Measurements from ENCODE around the gene AP1S1.
"Not testable (repeated sequence)": the region's sequence is repeated elsewhere in the genome, so short reads cannot be mapped to it uniquely, and the experiment has no call there.

AP1S1 gene

DNA sequence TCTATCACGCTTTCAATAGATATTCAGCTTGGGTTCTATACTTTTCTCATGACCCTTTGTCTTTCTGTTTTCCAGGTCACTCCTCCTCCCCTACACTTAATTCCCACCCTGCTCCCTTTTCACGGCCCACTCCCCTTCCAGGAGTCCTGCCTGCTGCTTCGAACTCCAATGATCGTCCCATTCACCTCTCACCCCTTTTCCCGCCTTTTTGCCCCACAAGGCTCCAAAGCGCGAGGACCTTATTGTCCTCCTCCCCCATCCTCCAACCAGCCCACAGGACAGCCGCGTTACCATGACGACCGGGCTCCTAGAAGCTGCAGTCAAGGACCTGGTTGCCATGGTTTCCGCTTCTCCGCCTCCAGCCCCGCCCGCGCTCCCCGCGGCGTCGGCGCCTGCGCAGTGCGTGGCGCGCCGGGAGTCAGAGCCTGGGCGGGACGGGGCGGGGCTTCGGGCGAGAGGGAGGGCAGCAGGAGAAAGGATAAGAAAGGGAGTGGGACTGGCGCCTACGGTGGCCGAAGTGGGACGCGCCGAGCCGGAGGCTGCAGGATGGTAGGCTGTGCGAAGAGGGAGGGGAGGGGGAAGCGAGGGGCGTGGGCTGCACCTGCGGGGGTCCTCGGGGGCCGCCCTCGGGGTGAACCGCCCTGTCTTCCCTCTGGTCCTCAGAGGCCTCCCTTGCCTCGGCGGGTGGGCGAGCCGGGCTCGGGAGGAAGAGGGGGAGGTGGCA, at the start of gene AP1S1:
TSS of gene AP1S1 (plus strand) at position 508 of the 724 bp plus-strand sequence. CDS start at position 547, 39 bp downstream.
- DNase-seq (ENCODE audit: low read depth in 2 of 2): peak; percentile 93 to 94

DNA sequence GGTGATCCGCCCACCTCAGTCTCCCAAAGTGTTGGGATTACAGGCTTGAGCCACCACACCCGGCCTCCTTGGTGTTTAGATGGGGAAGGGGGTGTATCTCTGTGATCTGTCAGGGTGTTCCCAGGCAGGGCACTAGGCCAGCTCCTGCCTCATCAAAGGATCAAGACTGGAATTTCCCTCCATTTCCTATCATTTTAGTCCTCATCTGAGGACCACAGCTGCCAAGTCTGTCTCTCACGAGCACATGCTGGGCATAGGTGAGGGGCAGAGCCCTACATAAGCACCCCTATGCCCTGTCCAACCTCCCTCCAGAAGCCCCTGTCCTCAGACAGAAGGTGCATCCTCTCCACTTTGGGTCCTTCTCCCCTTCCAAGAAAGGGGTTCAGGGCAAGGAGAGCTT, 49.5 kb upstream of the AP1S1 start:
- DNase-seq (ENCODE audit: low read depth in 2 of 2): no peak

DNA sequence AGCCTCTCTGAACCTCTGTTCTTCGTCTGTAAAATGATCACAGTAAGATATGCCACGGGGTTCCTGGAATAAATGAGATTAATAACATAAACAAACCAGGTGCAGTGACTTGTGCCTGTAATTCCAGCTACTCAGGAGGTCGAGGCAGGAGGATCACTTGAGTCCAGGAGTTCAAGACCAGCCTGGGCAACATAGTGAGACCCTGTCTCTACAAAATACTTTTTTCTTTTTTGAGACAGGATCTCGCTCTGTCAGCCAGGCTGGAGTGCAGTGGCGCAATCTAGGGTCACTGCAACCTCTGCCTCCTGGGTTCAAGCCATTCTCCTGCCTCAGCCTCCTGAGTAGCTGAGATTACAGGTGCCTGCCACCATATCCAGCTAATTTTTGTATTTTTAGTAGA, 49.0 kb upstream of the AP1S1 start:
- not testable (repeated sequence) for DNase-seq (ENCODE audit: low read depth in 2 of 2)

DNA sequence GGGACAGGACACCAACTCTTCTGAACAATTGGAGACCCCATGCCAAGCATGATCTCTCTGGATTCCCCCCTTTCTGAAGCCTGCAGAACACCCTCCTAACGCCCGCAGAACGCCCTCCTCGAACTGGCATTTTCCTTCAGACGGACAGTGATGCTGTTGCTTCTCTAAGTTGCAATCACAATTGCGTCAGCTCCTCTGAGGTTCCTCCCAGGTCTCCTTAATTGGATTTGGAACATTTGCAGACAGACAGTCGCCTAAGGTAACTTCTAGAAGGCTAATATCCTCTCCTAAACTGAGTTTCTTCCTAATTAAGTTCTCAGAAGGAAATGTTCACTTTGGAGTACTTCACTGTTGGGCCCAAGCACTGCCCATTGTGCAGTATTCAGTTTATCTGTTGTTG, 47.9 kb upstream of the AP1S1 start:
- no peak for DNase-seq (ENCODE audit: low read depth in 2 of 2)

DNA sequence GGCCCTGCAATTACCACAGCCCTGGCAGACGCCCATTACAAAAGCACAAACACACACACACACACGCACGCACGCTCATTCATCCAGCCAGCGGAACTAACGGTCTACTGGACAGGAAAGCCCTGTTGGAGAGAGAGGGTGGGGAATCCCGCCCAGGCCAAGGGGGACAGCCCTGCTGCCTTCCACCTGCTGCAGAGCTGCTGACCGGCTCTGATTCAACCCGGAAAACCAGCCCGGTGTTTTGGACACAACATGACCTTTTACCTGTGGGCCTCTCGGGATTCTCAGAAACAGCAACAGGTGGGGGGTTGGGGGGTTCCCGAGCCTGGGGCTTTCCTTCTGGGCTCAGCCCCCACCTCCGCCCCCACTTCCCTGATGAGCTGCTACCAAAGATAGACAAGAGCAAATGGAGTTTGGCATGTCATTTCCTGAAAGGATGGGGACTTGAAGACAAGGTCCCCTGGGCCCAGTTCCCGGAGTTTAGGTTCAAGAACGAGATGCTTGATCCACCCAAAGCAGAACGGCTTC, 45.9 kb upstream of the AP1S1 start:
- DNase-seq (ENCODE audit: low read depth in 2 of 2): no peak

DNA sequence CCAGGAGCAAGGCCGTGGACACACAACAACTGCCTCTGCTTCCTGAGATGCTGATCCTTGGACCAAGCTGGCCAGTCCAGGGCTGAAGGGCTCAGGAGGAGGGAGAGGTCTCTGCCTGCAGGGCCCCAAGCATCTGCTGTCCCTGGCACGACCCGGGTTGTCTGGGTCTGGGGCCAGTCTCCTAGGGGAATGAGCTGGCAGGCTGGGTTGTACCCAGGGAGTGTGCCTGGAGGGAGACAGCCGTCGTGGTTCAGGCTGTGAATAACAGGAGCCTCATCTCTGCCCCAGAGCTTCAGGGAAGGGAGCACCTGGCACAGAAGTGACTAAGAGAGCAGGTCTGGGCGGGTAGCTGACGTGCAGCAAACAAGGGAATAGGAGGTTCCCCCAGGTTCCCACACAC, 45.3 kb upstream of the AP1S1 start:
- DNase-seq (ENCODE audit: low read depth in 2 of 2): no peak

DNA sequence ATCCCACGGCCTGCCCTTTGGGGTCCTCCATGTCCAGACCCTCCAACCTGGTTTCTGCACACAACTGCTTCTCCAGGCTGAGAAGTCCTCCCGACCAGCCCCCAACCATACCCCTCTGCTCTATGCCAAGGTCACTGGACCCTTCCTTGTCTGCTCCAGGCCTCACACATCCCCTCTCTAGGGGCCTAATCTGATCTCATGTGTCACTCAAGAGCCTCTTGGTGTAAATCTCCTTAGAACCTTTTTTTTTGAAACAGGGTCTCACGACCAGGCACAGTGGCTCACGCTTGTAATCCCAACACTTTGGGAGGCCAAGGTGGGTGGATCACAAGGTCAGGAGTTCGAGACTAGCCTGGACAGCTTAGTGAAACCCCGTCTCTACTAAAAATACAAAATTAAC, 44.9 kb upstream of the AP1S1 start:
- DNase-seq (ENCODE audit: low read depth in 2 of 2): no peak

DNA sequence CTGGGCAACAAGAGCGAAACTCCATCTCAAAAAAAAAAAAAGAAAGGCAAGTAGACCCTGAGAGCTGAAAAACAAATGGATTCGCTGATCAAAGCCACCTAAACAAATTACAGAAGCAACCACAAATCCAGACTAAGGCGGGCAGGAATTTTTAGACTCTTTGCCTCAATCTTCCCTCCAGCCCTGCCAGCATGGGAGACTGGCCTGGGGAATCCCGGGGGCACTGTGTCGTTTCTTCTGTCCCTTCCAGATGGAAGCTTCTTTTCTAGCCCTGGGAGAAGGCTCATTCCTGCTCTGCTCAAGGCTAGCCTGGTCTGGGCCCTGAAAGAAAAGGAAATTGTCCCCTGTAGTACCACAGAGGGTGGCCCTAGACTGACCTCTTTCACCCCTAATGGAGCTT, 43.0 kb upstream of the AP1S1 start:
- no peak for DNase-seq (ENCODE audit: low read depth in 2 of 2)

DNA sequence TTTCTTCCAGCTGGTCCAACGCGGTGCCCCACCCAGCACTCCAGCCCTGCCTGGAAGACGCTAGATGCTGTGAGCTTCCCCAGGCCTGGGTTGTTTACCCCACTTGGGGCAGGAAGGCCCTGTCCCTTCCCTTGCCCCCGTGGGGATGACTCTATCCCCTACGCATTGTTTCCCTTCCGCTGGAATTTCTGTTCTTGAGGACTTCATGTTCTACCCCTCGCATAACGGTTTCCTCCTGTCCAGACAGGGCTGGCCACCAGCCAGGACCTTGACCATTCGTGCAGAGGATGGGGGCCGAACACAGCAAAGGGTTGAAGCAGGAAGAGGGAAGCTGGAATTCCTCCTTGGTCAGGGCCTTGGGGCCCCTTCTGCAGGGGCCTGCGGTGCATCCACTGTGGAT, 42.0 kb upstream of the AP1S1 start:
- DNase-seq (ENCODE audit: low read depth in 2 of 2): no peak

DNA sequence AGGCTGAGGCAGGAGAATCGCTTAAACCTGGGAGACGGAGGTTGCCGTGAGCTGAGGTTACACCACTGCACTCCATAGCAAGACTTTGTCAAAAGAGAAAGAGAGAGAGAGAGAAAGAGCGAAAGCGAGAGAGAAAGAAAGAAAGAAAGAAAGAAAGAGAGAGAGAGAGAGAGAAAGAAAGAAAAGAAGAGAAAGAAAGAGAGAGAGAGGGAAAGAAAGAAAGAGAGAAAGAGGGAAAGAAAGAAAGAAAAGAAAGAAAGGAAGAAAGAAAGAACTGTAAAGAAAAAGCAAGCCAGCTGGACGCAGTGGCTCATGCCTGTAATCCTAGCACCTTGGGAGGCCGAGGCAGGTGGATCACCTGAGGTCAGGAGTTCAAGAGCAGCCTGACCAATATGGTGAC, 41.1 kb upstream of the AP1S1 start:
- DNase-seq (ENCODE audit: low read depth in 2 of 2): not testable (repeated sequence)

DNA sequence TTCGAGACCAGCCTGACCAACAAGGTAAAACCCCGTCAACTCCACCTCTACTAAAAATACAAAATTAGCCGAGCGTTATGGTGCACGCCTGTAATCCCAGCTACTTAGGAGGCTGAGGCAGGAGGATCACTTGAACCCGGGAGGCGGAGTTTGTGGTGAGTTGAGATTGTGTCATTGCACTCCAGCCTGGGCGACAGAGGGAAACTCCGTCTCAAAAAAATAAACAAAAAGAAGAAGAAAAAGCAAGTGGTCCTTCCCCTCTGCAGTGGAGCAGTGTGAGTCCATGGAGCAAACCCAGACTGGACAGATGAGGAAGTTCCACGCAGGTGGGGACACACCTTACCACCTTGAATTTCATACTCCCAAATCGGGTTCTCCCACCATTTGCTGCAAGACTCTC, 40.4 kb upstream of the AP1S1 start:
- DNase-seq (ENCODE audit: low read depth in 2 of 2): no peak

DNA sequence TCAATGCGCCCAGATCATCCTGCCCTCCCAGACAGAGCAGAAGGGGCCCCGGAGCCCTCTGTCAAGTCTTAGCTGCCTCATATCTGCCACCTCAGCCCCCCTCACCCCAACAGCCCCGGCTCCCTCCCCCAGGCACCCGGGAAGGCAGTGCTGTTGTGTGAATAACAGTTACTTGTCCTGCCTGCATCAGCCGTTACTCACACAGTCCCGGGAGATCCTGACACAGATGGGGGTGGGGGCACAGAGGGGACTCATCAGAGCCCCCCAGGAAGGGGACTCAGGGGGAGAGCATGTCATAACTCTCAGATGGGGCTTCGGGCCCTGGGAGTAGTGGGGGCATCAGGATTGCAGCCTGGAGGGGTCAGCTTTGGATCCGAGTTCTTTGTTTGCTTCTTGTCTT, 39.8 kb upstream of the AP1S1 start:
- no peak for DNase-seq (ENCODE audit: low read depth in 2 of 2)

DNA sequence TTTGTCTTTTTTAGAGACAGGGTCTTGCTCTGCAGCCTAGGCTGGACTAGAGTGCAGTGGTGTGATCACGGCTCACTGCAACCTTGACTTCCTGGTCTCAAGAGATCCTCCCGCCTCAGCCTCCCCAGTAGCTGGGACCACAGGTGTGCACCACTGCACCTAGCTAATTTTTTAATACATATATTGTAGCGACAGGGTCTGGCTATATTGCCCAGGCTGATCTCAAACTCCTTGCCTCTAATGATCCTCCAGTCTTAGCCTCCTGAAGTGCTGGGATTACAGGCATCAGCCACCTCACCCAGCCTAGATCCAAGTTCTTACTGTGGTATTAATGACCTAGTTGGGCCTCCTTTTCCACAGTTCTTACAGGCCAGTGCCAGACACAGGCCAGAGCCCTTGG, 39.1 kb upstream of the AP1S1 start:
- no peak for DNase-seq (ENCODE audit: low read depth in 2 of 2)

DNA sequence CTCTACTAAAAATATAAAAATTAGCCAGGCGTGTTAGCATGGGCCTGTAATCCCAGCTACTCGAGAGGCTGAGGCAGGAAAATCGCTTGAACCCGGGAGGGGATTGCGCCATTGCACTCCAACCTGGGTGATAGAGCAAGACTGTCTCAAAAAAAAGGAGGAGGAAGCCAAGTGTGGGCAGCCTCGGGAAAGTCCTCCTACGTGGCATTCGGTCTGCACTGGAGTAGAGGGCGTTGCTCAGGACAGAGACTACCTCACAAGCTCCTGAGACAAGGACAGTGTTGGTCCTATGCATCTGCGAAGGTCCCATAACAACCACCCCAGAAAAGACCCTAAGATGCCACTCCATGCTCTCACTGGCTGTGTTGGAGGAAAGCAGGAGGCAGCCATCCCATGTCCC, 37.4 kb upstream of the AP1S1 start:
- DNase-seq (ENCODE audit: low read depth in 2 of 2): no peak

DNA sequence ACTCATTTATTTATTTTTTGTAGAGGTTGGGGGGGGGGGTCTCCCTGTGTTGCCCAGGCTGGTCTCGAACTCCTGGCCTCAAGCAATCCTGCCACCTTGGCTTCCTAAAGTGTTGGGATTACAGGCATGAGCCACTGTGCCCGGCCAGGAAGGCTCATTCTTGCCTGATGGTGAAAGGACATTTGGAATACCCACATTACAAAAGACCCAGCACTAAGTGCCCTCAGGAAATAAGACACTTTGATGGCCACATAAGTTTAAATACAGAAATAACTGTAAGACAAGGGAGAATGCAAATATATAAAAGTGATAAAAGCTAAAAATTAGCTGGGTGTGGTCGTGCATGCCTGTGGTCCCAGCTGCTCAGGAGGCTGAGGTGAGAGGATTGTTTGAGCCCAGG, 35.4 kb upstream of the AP1S1 start:
- no peak for DNase-seq (ENCODE audit: low read depth in 2 of 2)

DNA sequence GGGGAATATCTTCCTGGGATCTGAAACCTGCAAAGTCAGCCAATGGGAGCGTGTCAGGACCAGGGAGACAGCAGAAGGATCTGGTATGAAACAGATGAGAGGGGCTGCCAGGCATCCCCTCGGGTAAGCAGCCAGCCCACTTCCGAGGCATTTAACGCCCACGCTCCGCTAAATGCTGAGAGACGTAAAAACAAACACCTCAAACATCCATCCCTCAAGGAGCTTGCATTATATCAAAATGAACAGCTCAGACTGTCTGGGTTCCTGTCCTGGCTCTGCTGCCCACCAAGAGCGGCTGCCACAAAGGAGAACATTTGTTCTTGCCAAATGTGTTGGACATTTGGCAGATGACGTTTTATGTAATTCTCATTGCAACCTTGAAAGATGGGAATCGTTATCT, 34.4 kb upstream of the AP1S1 start:
- DNase-seq (ENCODE audit: low read depth in 2 of 2): no peak

DNA sequence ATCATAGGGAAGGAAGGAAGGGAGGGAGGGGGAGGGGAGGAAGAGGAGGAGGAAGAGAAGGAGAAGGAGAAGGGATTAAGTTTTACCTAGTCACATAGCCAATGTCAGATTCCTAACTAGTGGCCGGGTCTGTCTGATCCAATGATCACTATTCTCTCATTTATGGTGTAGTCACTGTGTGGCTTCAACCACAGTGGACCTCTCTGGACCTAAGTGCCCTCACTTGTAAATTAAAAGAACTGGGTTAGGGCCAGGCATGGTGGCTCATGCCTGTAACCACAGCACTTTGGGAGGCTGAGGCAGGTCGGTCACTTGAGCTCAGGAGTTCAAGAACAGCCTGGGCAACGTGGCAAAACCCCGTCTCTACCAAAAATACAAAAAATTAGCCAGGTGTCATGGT, 34.0 kb upstream of the AP1S1 start:
- no peak for DNase-seq (ENCODE audit: low read depth in 2 of 2)

DNA sequence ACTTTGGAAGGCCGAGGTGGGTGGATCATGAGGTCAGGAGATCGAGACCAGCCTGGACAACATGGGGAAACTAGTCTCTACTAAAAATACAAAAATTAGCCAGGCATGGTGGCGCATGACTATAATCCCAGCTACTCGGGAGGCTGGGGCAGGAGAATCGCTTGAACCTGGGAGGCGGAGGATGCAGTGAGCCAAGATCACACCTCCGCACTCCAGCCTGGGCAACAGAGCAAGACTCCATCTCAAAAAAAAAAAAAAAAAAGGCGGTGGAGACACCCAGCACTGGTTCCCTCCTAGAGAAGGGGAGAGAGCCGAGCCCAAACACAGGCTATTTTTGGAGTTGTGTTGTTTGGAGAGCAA, 32.7 kb upstream of the AP1S1 start:
- not testable (repeated sequence) for DNase-seq (ENCODE audit: low read depth in 2 of 2)

DNA sequence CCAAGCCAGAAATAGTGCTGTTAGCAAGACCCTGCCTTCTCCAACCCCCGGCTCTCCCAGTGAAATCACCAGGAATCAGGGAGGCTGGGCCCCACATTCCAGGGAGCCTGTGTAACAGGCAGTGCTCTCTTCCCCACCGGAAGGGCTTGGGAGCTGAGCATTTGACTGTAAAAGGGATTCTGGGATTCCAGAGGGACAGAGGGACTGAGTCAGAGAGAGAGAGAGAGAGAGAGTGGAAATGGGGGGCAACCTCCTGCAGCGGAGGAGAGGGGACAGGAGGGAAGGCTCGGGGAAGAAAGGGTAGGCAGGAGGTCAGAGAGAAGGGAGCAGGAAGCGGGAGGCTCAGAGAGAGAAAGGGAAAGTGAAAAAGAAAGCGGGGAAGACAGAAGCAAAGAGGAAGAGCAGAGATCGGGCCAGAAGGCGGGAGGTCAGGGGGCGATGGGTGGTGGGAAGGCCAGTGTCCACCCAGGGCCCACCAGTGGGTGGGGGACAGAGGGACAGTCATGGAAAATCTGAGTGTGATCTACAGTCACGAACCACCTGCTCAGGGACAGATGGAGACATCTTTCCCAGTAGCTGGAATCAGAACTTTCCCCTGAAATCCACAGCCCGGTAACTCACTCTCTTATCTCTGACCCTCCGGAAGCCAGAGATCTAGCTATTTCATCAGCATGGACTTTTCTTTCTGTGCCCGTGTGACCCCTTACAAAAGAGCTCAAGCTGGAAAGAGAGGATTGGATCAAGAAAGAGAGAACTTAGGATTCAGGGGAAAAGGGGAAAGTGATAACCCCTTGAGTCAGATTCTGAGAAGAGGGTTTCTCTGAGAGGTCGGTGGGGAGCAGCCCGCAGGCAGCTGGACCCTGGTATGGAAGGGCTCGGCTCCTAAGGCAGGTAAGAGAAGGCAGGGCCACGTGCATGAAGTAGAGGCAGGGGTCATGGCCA, 32.0 kb upstream of the AP1S1 start:
- no peak for DNase-seq (ENCODE audit: low read depth in 2 of 2)

DNA sequence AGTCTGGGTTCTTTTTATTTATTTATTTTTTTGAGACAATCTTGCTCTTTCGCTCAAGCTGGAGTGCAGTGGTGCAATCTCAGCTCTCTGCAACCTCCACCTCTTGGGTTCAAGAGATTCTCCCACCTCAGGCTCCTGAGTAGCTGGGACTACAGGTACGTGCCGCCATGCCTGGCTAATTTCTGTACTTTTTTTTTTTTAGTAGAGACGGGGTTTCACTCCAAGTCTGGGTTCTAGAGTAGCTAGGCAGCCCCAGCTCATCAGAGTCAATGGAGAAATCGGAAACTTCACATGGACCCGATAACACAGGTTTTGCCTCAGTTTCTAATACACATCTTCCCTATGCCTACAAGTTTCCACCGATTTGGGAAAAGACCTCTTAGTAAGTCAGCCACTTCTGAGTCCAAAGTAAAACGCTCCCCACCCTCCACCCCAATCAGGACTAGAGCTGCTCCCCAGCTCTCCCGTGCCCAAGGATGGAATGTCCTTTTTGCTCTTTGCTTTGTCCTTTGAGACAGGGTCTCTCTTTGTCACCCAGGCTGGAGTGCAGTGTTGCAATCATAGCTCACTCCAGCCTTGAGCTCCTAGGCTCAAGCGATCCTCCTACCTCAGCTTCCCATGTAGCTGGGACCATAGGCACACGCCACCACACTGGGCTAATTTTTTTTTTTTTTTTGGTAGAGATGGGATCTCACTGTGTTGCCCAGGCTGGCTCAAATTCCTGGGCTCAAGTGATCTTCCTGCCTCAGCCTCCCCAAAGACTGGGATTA, 31.2 kb upstream of the AP1S1 start:
- no peak for DNase-seq (ENCODE audit: low read depth in 2 of 2)

DNA sequence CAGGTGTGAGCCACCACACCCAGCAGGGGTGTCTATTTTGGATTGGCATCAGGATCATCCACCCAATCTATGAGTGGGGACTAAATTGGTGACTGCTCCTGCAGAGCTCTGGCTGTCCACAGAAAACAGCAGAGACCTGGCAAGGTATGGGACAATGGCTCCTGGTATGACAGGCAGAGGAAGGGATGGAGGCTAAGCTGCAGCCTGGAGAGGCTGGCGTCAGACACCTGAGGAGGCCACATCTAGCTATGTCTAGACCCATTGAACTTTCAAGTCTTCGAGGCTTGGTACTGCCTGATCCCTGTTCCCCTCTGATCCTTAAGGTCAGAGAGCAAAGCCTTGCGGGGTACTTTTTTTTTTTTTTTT, 30.6 kb upstream of the AP1S1 start:
- no peak for DNase-seq (ENCODE audit: low read depth in 2 of 2)

DNA sequence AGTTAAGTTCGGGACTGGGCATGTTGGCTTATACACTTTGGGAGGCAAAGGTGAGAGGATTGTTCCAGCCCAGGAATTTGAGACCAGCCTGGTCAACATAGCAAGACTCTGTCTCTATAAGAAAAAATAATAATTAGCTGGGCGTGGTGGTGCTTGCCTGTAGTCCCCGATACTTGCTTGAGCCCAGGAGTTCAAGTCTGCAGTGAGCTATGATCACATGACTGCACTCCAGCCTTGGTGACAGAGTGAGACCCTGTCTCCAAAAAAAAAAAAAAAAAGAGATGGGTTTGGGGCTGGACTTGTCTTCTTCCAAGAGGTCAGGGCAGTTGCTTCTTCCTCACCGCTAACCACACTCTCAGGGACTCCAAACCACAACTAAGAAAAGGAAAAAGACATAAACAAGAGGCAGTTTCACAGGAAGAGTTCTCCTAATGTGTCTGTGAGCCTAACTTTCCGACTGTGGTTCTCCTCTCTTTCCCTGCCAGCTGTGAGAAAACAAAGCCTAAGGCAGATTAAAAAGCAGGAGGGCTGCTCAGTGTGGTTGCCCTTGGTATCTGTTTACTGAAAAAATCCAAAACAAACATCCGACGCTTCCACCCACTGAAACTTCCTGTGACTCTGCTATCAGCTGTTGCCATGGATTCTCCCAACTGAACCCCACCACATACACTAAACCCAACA, 29.8 kb upstream of the AP1S1 start:
- no peak for DNase-seq (ENCODE audit: low read depth in 2 of 2)

All from stimulated activated CD4-positive, alpha-beta T cell treated with anti-CD3 and anti-CD28 coated beads, Interleukin-4, amount 100 ng/mL, for 48 hours (primary cell).